MM.1S (cell line): ENCODE results near the gene ZNF571.

Experiments used
- DNase-seq: peaks from one replicate; pipeline ENCODE4 v3.0.0-alpha.2; 2015
- H2AFZ ChIP-seq: fragments of 300-600 bp; sonication (generic); 2 replicates; pipeline ENCODE4 v1.6.0; 2016; ENCODE audit warnings: antibody characterized with exemption, low read length
- H3F3A ChIP-seq: fragments of 300-600 bp; sonication (generic); 2 replicates; pipeline ENCODE4 v1.6.1; 2016; ENCODE audit warnings: mild to moderate bottlenecking, antibody characterized with exemption, low read length, moderate library complexity, mixed read lengths; ENCODE audit not compliant: insufficient read depth
- H3K27ac ChIP-seq: fragments of 300-600 bp; sonication (generic); 2 replicates; pipeline ENCODE4 v1.5.1; 2016; ENCODE audit warnings: mild to moderate bottlenecking, low read length
- H3K27me3 ChIP-seq: fragments of 300-600 bp; sonication (generic); replicated peaks from 2 replicates; pipeline ENCODE4 v1.6.0; 2016; ENCODE audit warnings: low read length; ENCODE audit not compliant: insufficient read depth
- H3K36me3 ChIP-seq: fragments of 300-600 bp; sonication (generic); replicated peaks from 2 replicates; pipeline ENCODE4 v1.6.1; 2016; ENCODE audit warnings: mild to moderate bottlenecking, low read length, mixed read lengths; ENCODE audit not compliant: insufficient read depth
- H3K4me1 ChIP-seq: fragments of 300-600 bp; sonication (generic); 2 replicates; pipeline ENCODE4 v1.6.1; 2016; ENCODE audit warnings: low read length, mixed read lengths
- H3K4me2 ChIP-seq: fragments of 300-600 bp; sonication (generic); 2 replicates; pipeline ENCODE4 v1.6.0; 2016; ENCODE audit warnings: low read depth, low read length
- H3K4me3 ChIP-seq: fragments of 300-600 bp; sonication (generic); 2 replicates; pipeline ENCODE4 v1.5.1; 2016; ENCODE audit warnings: low read length, mixed read lengths
- H3K79me2 ChIP-seq: fragments of 300-600 bp; sonication (generic); 2 replicates; pipeline ENCODE4 v1.6.1; 2016; ENCODE audit warnings: mixed run types, low read length, mixed read lengths
- H3K9ac ChIP-seq: fragments of 300-600 bp; sonication (generic); 2 replicates; pipeline ENCODE4 v1.6.1; 2016; ENCODE audit warnings: low read length, mixed read lengths
- H3K9me2 ChIP-seq: fragments of 300-600 bp; sonication (generic); replicated peaks from 2 replicates; pipeline ENCODE4 v1.6.1; 2016; ENCODE audit warnings: mild to moderate bottlenecking, low read length, mixed read lengths; ENCODE audit not compliant: insufficient read depth
- H3K9me3 ChIP-seq: fragments of 300-600 bp; sonication (generic); replicated peaks from 2 replicates; pipeline ENCODE4 v1.6.1; 2016; ENCODE audit warnings: mild to moderate bottlenecking, low read length, mixed read lengths; ENCODE audit not compliant: insufficient read depth
- H4K20me1 ChIP-seq: fragments of 300-600 bp; sonication (generic); 2 replicates; pipeline ENCODE4 v1.6.1; 2016; ENCODE audit warnings: mild to moderate bottlenecking, low read length, moderate library complexity, mixed read lengths; ENCODE audit not compliant: insufficient read depth
- CTCF ChIP-seq: fragments of 300-600 bp; sonication (generic); IDR thresholded peaks from 2 replicates; pipeline ENCODE4 v1.5.1; 2016; ENCODE audit warnings: antibody characterized with exemption, low read length, mixed read lengths
- EZH2 ChIP-seq: fragments of 300-600 bp; sonication (generic); optimal IDR thresholded peaks from 2 replicates; pipeline ENCODE3; 2017; ENCODE audit warnings: low read depth, mild to moderate bottlenecking, antibody characterized with exemption, low read length, mixed read lengths
- EZH2phosphoT487 ChIP-seq: fragments of 300-600 bp; sonication (generic); IDR thresholded peaks from 2 replicates; pipeline ENCODE4 v1.6.1; 2018; ENCODE audit warnings: antibody characterized with exemption, low read length

ZNF571 gene

GRCh38 chr19:37551129-37551993, 43.2 kb downstream of the ZNF571 start:
- H3K27ac ChIP-seq, result no peak overlapping the region
- H3K27me3 ChIP-seq, result no peaks in the 10 kb centered on the region
- TF ChIP-seq EZH2phosphoT487 (no peak), CTCF (peak; percentile 7; the same call in 1 of the 2 replicates), EZH2 (no peak)
- H3K79me2 ChIP-seq, result no peaks in the 10 kb centered on the region
- H3K9ac ChIP-seq, result no peak overlapping the region
- no peaks in the 10 kb centered on the region for H3K36me3 ChIP-seq
- no peaks in the 10 kb centered on the region for H3K4me1 ChIP-seq
- H3K4me2 ChIP-seq, result no peak overlapping the region
- no peaks in the 10 kb centered on the region for H3K9me2 ChIP-seq
- no peak for DNase-seq
- no peaks in the 10 kb centered on the region for H4K20me1 ChIP-seq
- H2AFZ ChIP-seq, result no peak overlapping the region
- 0 out of 2 replicates have a peak, but pooled peaks cover 2% of the 10 kb centered on the region for H3K9me3 ChIP-seq
- H3K4me3 ChIP-seq, result no peak overlapping the region
- H3F3A ChIP-seq, result no peaks in the 10 kb centered on the region

GRCh38 chr19:37537391-37537947, 57.1 kb downstream of the ZNF571 start:
- H3K9me3 ChIP-seq, result no peaks in the 10 kb centered on the region
- no peak overlapping the region for H3K4me3 ChIP-seq

GRCh38 chr19:37519890-37520289, 74.7 kb downstream of the ZNF571 start:
- H4K20me1 ChIP-seq, result no peaks in the 10 kb centered on the region

More at GRCh38 chr19:37537391-37537947, 57.1 kb downstream of the ZNF571 start:
- Histone ChIP-seq H3K36me3 (no peaks in the 10 kb centered on the region), H3K4me2 (no peak overlapping the region), H3K9ac (no peak overlapping the region), H3K4me1 (no peaks in the 10 kb centered on the region), H3K27ac (no peak overlapping the region), H3K9me2 (no peaks in the 10 kb centered on the region), H4K20me1 (no peaks in the 10 kb centered on the region), H2AFZ (no peak overlapping the region), H3K27me3 (no peaks in the 10 kb centered on the region), H3K79me2 (no peaks in the 10 kb centered on the region), H3F3A (no peaks in the 10 kb centered on the region)
- TF ChIP-seq EZH2phosphoT487, result no peak
- TF ChIP-seq CTCF, result no peak
- no peak for TF ChIP-seq EZH2
- DNase-seq, result no peak

More at GRCh38 chr19:37519890-37520289, 74.7 kb downstream of the ZNF571 start:
- H2AFZ ChIP-seq, result no peak overlapping the region
- H3F3A ChIP-seq, result no peaks in the 10 kb centered on the region
- H3K9me3 ChIP-seq, result no peaks in the 10 kb centered on the region
- no peak overlapping the region for H3K4me3 ChIP-seq
- no peak for DNase-seq
- H3K4me1 ChIP-seq, result no peaks in the 10 kb centered on the region
- H3K36me3 ChIP-seq, result no peaks in the 10 kb centered on the region
- H3K27ac ChIP-seq, result no peak overlapping the region
- no peak overlapping the region for H3K9ac ChIP-seq
- no peak for TF ChIP-seq EZH2
- no peak for TF ChIP-seq EZH2phosphoT487
- TF ChIP-seq CTCF, result no peak
- no peaks in the 10 kb centered on the region for H3K9me2 ChIP-seq
- no peaks in the 10 kb centered on the region for H3K79me2 ChIP-seq
- no peaks in the 10 kb centered on the region for H3K27me3 ChIP-seq
- H3K4me2 ChIP-seq, result no peak overlapping the region
